GM21390 (cell line): ENCODE measurements around the gene BRD9.
A peak's percentile ranks its signal among the peaks of the same experiment; 100 is the strongest.
"Not testable (repeated sequence)": the region's sequence is repeated elsewhere in the genome, so short reads cannot be mapped to it uniquely, and the experiment has no call there.

Source experiments
- ATAC-seq: cut with Tn5 transposase; IDR thresholded peaks from one replicate; pipeline ENCODE4 v1.9.1; 2021; ENCODE audit not compliant: unreplicated experiment

BRD9 gene

DNA sequence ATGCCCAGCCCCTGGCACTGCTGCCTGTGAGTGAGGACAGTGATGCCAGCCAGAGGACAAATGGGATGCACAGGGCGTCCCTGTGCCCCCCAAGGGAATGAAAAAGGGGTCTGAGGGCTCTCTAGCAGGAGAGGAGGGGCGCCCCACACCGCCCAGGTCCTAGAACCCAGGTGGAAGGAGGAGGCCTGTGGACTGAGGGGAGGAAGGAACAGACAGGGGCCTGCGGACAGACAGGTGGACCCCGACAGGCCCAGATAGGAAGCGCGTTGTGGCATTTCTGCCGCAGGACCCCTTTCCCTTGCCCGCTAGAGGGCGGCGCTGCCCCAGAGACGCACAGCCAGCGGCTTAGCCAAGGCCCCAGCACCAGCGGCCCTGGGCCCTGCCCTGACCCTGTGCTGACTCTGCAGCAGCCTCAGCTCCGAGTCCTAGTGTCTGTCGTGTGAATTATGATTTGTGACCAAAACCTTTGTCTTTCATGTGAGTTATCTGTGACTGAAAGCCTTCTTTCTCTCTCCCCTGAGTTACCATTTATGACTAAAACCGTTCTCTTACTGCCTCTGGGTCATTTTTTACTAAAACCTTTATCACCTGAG lies 30.8 kb upstream of the BRD9 start:
- ATAC-seq = peak; percentile 80

DNA sequence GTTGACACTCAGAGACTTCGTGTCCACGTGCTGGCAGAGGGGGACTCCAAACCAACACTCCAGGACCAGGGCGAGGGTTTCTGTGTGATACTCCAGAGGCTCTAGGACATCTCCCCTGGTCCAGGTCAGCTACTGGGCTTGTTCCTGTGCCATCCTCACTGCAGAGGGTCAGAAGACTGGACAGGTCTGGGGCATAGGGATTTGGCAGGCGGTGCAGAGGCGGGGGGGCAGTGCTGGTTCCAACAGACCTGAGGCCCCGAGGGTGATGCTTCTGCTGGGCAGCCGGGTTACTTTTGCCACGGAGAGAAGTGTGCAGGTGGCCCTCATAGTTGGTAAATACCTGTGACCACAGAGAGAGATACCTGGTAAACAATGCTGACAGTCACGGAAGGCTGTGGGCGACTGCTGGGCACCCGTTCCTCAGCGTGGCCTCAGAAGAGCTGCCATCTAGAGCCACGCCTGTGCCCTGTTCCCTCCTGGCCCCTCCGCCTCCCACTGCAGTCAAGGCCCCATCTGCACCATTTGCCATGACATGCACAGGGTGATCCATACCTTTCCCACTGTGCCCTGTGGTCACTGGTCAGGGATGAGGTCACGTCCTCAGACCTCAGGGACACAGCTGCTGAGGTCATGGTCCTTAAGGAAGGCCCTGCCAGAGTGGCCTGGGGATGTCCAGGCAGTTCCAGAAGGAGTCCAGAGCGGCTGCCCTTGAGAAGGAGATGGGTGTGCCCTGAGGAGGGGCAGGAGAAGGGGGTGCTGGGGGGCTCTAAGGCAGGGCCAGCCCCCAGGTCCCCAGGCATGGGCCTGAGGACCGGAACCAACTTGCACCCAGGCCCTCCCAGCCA lies 30.1 kb upstream of the BRD9 start:
- ATAC-seq = no peak

DNA sequence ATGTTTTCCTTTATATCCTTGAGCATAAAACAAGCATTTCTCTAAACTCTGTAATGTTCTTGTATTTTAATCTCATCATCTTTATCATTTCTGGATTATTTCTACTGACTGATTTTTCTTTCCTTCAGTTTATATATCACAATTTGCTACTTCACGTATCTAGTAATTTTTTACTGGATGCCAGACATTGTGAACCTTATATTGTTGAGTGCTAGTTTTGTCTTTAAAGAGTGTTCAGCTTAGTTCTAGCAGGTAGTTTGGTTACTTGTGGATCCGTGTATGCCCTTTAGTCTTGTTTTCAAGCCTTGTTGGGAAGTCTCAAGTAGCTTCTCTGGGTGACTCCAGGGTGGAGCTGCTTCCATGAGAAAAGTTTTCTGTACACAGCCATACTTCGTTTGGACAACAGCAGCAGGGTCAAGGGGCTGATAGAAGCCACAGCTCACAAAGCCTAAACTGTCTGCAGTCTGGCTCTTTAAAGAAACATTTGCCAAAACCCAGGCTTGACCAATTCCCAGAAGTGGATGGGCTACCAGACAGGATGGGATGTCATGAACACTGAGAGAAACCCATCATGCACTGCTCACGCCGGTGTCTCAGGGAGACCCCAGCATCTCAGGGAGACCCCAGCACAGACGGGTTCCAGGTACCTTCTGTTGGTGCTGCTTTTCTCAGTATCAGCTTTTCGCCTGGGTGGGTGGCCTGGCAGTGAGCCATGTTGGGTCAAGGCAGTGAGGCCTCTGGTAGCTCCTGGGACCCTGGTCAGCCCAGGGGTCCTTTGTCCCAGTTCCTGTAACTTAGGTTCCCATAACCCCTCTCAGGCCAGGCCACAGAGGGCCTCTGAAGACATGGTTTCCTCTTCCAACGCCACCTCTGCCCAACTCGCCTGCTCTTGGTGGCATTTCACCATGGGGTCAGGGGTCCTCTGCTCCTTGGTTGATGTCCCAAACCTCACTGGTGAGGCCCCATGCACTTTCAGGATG lies 29.1 kb upstream of the BRD9 start:
- no peak for ATAC-seq

DNA sequence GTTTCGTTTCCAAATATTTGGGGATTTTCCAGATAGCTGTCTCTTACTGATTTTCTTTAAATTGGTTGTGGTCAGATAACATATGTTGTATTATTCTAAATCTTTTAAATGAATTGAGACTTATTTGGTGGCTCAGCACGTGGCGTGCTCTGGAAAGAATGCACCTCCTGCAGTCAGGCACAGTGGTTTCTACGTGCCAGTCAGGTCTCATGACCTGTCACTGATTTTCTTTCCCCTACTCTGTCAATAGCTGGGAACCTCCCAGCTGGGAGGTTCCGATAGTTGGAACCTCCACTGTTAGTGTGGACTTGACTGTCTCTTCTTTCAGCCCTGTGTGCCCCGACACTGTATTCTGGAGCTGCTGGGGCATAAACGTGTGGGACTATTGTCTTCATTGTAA lies 27.7 kb upstream of the BRD9 start:
- ATAC-seq = no peak

DNA sequence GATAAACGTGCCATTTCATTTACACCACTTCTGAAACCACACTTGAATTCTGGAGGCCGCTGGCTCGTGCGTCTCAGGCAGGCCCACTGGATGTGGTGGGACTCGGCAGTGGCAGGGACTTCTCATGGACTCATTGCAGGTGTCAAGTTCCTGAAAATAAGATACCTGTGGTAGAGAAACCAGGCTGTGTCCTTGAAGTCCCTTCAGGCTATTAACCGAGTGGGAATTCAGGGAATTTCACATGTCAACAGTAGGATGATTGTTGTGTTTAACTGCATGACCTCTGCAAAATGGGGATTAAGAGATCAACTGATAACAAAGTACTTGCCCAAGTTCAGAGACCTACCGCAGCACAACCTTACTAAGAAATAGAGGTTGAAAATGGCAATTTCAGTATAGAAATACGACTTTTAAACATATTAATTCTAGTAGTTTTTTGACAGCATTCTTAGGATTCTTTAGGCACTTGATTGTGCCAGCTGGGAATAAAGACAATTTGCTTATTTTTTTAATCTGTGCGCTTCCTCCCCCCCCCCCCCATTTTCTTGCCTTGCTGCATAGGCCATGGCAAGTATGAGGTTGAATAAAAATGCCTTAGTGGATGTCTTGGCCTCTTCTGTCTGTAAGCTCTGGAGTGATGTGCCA lies 26.9 kb upstream of the BRD9 start:
- ATAC-seq = no peak

DNA sequence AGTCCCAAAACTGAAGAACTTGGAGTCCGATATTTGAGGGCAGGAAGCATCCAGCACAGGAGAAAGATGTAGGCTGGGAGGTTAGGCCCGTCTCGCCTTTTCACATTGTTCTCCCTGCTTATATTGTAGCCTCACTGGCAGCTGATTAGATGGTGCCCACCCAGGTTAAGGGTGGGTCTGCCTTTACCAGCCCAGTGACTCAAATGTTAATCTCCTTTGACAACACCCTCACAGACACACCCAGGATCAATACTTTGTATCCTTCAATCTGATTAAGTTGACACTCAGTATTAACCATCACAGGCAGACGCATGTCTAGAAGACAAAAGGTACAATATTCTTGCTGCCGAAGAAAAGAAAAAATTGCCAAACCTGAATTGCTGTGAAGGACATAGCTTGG lies 26.1 kb upstream of the BRD9 start:
- ATAC-seq = not testable (repeated sequence)

DNA sequence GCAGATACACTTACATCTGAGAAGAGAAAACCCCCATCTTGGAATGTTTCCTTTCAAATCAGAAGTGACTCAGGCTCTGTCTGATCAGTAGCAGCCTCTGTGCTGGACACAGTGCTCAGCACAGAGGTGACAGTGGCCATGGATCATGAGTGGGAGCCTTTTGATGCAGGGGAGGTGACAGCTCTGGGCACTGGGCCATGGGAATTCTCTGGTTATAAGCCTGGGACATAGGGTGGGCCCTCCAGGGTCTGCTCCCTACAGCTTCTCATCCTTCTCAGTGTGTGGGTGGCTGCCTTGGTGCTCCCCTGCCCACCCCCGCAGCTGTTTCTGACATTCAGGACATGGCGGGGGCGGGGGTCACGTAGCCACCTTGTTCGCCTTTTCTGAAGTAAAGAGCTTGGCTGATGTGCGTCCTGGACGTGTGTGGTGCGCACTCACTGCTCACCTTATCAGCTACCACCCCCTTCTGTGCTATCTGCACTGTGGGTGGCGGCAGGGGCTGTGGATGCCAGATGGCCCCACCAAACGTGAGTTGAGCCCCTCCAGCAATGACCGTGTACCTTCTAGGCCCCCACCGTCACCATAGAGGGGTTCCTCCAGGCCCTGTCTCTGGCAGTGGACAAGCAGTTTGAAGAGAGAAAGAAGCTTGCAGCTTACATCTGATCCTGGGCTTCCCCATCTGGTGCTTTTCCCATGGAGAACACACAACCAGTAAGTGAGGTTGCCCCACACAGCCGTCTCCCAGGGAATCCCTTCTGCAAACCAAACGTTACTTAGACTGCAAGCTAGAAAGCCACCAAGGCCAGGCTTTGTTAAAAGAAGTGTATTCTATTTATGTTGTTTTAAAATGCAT lies 24.1 kb upstream of the BRD9 start:
- ATAC-seq = no peak

DNA sequence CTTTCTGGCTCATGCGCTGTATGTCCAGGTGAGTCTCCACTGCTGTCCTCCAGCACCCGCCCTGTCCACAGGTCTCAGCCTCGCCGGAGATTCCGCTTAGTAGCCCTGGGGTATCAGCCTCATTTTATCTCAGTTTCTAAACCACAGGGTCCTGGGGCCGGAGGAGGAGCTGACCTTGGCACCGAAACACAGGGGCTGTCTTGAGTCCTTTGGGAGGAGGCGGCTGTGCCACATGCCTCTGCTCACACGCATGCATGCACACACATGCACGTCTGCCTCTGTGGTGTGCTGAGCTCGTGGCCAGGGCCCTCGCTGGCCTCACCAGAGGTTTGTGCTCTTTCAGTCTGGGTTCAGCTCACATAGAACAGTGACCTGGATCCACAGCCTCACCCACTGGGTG lies 23.3 kb upstream of the BRD9 start:
- ATAC-seq = no peak

DNA sequence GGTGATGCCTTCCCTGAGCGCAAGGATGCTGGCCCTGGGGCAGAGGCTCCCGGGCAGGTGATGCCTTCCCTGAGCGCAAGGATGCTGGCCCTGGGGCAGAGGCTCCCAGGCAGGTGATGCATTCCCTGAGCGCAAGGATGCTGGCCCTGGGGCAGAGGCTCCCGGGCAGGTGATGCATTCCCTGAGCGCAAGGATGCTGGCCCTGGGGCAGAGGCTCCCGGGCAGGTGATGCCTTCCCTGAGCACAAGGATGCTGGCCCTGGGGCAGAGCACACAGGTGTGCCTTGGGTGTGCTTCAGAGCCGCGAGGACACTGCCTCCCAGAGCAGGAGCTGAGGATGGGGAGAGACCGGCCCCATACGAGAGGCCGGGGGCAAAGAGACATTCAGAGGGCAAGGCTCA lies 22.7 kb upstream of the BRD9 start:
- ATAC-seq = not testable (repeated sequence)

DNA sequence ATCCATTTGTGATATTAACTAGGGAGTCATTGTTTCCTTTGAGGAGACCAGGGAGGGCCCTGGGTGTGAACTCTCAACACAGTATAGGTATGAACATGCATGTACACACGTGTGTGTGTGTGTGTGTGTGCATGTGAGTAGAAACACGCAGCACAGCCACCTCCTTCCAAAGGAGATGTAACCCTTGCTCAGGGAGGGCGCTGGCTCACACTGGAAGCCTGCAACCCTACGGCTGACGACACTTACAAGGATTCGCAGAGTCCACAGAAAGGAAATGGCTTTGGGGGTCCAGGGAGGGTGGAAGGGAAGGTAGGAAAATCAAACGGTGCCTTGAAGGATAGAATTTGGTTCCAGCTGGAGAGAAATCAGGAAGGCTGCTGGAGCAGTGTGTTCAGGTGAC lies 22.0 kb upstream of the BRD9 start:
- no peak for ATAC-seq

DNA sequence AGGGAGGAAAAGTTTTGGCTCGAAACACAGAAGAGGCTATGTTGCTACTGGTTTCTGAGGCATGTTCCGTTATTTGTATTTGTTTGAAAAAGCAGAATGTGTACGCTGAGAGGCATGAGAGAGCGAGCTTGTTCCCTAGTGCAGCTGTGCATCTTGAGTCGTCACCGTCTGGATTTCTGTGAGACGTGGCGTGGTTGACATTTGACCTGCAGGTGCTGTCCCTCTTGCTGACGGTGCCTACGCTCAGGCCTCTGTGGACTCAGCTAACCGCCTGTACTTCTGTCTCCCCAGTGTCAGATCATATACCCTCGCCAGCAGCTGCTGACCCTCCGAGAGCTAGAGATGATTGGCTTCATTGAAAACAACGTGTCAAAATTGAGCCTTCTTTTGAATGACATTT lies 21.6 kb upstream of the BRD9 start:
- ATAC-seq = no peak

DNA sequence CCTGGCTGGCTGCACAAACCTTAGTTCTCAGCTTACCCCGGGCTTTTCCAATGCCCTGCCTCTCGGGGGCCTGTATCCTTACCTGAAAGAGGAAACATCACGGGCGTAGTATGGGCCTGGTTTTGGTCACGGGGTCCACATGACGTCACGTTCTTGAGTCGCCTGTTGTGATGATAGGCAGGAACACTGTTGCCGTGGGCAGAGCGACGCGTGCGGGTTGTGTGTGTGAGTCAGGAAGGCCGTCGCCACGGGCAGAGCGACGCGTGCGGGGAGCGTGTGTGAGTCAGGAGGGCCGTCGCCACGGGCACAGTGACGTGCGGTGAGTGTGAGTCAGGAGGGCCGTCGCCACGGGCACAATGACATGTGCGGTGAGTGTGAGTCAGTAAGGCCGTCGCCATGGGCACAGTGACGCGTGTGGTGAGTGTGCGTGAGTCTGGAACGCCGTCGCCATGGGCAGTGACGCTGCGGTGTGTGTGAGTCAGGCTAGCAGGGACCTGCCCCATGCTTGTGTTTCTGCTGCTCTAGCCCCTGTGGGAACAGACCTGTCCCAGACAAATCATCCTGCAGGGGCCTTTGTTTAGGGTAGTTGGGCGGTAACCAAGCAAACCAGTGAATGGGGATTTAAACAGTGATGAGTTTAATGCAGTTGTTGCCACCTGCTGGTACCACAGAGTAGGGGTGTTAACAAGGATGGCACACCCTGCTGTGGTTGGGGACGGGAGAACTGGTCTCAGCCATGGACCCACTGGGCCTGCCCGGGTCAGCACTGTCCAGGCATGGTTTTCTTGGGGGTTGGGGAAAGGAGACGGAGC lies 19.9 kb upstream of the BRD9 start:
- ATAC-seq = no peak

DNA sequence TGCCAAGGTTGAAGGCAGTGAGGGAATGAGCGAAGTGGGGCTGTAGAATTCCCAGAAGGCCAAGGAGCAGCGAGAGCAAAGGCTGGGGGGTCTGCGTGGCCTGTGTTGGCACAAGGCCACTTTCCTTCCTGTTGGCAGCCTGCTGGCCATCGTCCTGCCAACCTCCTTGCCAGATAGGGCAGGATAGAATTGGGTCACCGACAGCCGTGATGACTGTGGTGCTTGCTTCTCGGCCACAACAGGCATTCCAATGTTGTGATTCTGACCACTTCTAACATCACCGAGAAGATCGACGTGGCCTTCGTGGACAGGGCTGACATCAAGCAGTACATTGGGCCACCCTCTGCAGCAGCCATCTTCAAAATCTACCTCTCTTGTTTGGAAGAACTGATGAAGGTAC lies 19.0 kb upstream of the BRD9 start:
- ATAC-seq = no peak

DNA sequence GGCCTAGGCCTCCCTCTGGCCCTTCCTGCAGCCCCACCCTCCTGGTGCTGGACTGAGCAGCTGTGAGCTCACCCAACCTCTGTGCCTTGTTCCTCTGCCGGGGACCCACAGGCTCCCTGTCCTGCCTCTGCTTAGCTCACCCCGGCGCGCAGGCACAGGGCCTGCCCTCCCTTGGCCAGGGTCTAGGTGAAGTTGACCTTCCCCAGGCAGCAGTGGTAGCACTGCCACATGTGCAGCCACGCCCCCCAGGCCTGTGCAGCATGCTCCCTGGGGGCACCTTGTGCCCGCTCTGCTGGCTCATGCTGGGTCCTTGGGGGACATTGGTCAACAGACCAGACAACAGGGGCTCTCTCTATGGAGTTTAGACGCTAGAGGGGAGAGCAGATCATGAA lies 18.2 kb upstream of the BRD9 start:
- ATAC-seq = no peak

DNA sequence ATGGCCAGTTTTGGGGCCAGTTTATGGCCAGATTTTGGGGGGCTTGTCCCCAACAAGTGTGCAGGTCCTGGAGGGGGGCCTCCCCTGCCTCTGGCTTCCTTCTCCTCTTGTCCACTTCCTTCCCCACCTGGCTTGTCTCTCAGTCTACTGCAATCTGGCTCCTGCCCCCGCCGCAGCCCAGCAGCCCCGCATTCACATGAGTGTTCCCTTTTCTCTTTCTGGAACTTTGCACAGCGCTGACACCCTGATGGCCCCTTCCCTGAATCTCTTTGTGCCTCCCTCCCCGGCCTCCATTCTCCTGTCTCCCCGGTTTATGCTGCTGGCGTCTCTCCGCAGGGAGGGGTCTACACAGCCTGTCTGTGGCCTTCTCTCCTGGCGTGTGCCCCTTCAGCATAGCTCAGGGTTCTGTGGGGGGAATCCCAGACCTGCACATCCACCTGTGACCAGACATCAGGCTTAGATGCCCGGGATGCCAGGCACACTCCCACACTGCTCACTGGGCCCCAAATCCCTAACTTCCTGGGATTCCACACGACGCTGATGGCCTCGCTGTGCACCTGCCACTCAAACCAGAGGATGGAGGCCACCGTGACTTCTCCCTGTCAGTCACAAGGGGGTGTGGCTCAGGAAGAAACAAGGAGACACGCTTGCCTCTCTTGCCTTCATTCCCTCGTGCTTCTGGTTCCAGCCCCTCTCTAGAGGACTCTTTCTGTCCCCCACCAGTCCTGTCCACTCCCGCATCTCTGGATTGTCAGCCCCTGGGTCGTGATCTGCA lies 17.6 kb upstream of the BRD9 start:
- no peak for ATAC-seq

DNA sequence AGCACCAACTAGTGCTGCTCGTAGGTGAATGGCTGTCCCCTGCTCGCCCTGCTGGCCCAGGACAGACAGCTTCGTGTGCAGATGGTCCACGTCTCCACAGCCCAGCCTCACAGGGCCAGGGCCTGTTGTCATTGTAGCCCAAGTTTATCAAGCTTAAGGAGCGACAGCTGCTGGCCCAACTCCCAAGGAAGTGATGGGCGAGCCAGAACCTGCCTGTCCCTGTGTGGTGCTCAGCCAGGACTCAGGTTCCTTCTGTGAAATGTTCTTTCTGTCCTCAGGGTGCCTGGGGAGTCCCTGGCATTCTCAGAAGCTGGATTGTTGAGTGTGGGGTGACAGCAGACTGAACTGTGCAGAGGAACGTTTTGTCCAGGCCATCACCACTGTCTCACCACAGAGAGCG lies 16.5 kb upstream of the BRD9 start:
- no peak for ATAC-seq

DNA sequence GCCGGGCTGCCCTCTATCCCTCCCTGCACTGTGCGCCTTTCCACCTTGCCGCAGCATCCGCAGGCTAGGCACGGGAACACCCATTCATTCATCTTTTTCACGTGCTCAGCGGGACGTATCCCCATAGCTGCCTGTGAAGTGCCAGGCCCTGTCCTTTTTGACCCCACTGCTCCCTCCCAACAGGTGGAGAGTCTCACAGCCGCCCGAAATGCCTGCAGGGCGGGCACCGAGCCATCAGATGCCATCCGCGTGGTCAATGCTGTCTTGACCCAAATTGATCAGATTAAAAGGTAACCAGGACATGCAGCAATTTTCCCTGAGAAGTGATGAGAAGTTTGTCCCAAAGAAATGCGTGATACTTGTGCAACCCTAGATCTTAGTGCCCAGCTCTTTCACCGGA lies 15.6 kb upstream of the BRD9 start:
- no peak for ATAC-seq

DNA sequence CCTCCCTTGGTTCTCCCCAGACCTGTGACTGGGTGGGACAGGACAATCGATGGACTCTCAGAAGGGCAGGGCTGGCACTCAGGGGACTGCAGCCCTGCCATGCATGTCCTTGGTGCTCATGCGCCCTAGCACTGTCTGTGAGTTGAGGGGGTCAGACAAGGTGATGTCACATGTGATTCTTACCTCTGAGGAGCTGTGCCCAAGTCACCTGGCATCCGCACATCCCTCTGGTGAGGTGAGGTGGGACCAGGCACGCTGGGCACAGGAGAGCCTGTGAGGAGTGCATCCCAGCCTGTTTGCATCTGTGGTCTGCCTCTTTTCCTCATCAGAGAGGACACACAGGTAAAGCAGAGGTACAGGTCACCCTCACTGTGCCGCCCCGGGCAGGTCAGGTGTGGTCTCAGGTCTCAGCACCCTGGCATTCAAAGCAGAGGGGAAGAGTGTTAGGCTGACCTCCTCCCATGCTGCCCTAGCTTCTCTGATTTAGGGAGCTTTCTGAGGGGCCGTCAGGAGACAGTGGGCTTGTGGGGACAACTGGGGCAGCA lies 14.8 kb upstream of the BRD9 start:
- ATAC-seq = no peak
